GM12878 (cell line): ENCODE data around the gene MBD3L5. TPM values are rescaled to one million over a fixed set of nuclear protein-coding genes. Genes with fewer than 3 reads are reported as not detected.
A peak's percentile ranks its signal among the peaks of the same experiment; 100 is the strongest.

ENCODE experiments used
- ATAC-seq: fragments of 200-7000 bp; cut with Tn5 transposase; 3 replicates; pipeline ENCODE4 v1.9.1; 2020; ENCODE audit warnings: mild to moderate bottlenecking, moderate library complexity
- BruUV-seq: library from RNA; stranded (reverse); fragments of 400-500 nt; replicated peaks from 2 replicates; lab custom pipeline; 2021; lab: Mats Ljungman, UMichigan
- CTCF ChIA-PET: fragments of 300-600 bp; sonication (Branson Sonifier 250); formaldehyde crosslinking; extraction: SDS; loops from one replicate; lab custom pipeline; 2021; ENCODE audit warnings: inconsistent platforms; lab: Yijun Ruan, JAX
- POLR2A ChIA-PET: fragments of 350-600 bp; formaldehyde crosslinking; extraction: SDS; loops from one replicate; lab custom pipeline; 2021; ENCODE audit warnings: inconsistent platforms; lab: Charles Lee
- RAD21 ChIA-PET: fragments of 300-600 bp; sonication (Branson Sonifier 250); formaldehyde crosslinking; loops from one replicate; lab custom pipeline; 2023; ENCODE audit warnings: antibody characterized with exemption; ENCODE audit not compliant: unreplicated experiment; lab: Charles Lee
- SMC1A ChIA-PET: fragments of 300-600 bp; sonication (Branson Sonifier 250); formaldehyde crosslinking; loops from one replicate; lab custom pipeline; 2023; ENCODE audit not compliant: unreplicated experiment, uncharacterized antibody; lab: Charles Lee
- DNase-seq: peaks from one replicate; pipeline ENCODE4 v3.0.0-alpha.2; 2011; ENCODE audit warnings: low read depth, low spot score
- FAIRE-seq: peaks from 3 replicates; lab custom pipeline; 2011; peaks lifted over from hg19 to GRCh38; lab: Jason Lieb, UNC
- H2AFZ ChIP-seq: 2 replicates; pipeline ENCODE4 v1.6.0; 2011; ENCODE audit warnings: low read depth, low read length, control low read depth; ENCODE audit not compliant: control insufficient read depth
- H3K27ac ChIP-seq: 2 replicates; pipeline ENCODE4 v1.5.1; 2011; ENCODE audit warnings: control low read depth; ENCODE audit not compliant: control insufficient read depth, insufficient read depth
- H3K27me3 ChIP-seq, 2 experiments: replicated peaks in 1 of 2; 2 replicates each; pipeline versions ENCODE4 v1.6.0 to v1.6.1; 2011; ENCODE audit warnings: low read length in 1 of 2; ENCODE audit not compliant: control insufficient read depth in 2 of 2, insufficient read depth in 2 of 2
- H3K36me3 ChIP-seq, 2 experiments: 2 replicates each; pipeline ENCODE4 v1.5.1; 2011; ENCODE audit warnings: low read length in 1 of 2; ENCODE audit not compliant: control insufficient read depth in 2 of 2, insufficient read depth in 2 of 2
- H3K4me1 ChIP-seq: 2 replicates; pipeline ENCODE4 v1.6.1; 2011; ENCODE audit warnings: mild to moderate bottlenecking, low read length, moderate library complexity, mixed read lengths; ENCODE audit not compliant: control insufficient read depth, insufficient read depth
- H3K4me2 ChIP-seq: 2 replicates; pipeline ENCODE4 v1.6.0; 2011; ENCODE audit warnings: control low read depth; ENCODE audit not compliant: control insufficient read depth, insufficient read depth
- H3K4me3 ChIP-seq: fragments of 200-600 bp; sonication (generic); 2 replicates; pipeline ENCODE4 v1.5.1; 2016
- H3K79me2 ChIP-seq: 2 replicates; pipeline ENCODE4 v1.6.0; 2011; ENCODE audit warnings: low read length; ENCODE audit not compliant: control insufficient read depth, insufficient read depth
- H3K9ac ChIP-seq: 2 replicates; pipeline ENCODE4 v1.8.0; 2011; ENCODE audit warnings: low read length, control low read depth, mixed read lengths; ENCODE audit not compliant: control insufficient read depth, insufficient read depth
- H3K9me3 ChIP-seq: replicated peaks from 3 replicates; pipeline ENCODE4 v1.5.1; 2011; ENCODE audit warnings: mild to moderate bottlenecking, low read length; ENCODE audit not compliant: control insufficient read depth, insufficient read depth
- H4K20me1 ChIP-seq: 2 replicates; pipeline ENCODE4 v1.6.0; 2011; ENCODE audit not compliant: control insufficient read depth, insufficient read depth
- ASH2L ChIP-seq: fragments of 300-600, 200-600 bp; sonication (generic); IDR thresholded peaks from 2 replicates; pipeline ENCODE4 v1.6.1; 2017; ENCODE audit warnings: low read depth, mild to moderate bottlenecking, borderline replicate concordance
- BCL11A ChIP-seq: IDR thresholded peaks from 2 replicates; pipeline ENCODE4 v1.6.1; 2011; ENCODE audit warnings: low read depth, low read length
- CREM ChIP-seq: IDR thresholded peaks from 2 replicates; pipeline ENCODE4 v1.6.1; 2014; ENCODE audit warnings: antibody characterized with exemption, low read depth
- JUNB ChIP-seq: IDR thresholded peaks from 2 replicates; pipeline ENCODE4 v1.6.1; 2016; ENCODE audit warnings: antibody characterized with exemption, mild to moderate bottlenecking
- MTA2 ChIP-seq: fragments of 450-650 bp; IDR thresholded peaks from 2 replicates; pipeline ENCODE4 v1.6.1; 2016; ENCODE audit warnings: low read depth, mild to moderate bottlenecking, moderate library complexity
- MXI1 ChIP-seq: fragments of 150-350 bp; IDR thresholded peaks from 2 replicates; pipeline ENCODE4 v1.6.1; 2011; ENCODE audit warnings: low read depth, mild to moderate bottlenecking, inconsistent platforms, low read length, improper control_type of control experiment
- NR2C1 ChIP-seq: fragments of 450-650 bp; IDR thresholded peaks from 2 replicates; pipeline ENCODE4 v1.6.1; 2017; ENCODE audit warnings: antibody characterized with exemption, mild to moderate bottlenecking, moderate library complexity
- PAX5 ChIP-seq: IDR thresholded peaks from 2 replicates; pipeline ENCODE4 v1.6.1; 2011; ENCODE audit warnings: low read depth, low read length, borderline replicate concordance
- RELB ChIP-seq: fragments of 450-650 bp; IDR thresholded peaks from 2 replicates; pipeline ENCODE4 v1.6.1; 2017; ENCODE audit warnings: low read depth, mild to moderate bottlenecking, moderate library complexity
- SMAD5 ChIP-seq: IDR thresholded peaks from 2 replicates; pipeline ENCODE4 v1.6.1; 2016; ENCODE audit warnings: antibody characterized with exemption, low read depth
- SREBF2 ChIP-seq: IDR thresholded peaks from 2 replicates; pipeline ENCODE4 v1.6.1; 2012; ENCODE audit warnings: mild to moderate bottlenecking, low read length
- USF2 ChIP-seq: IDR thresholded peaks from 2 replicates; pipeline ENCODE4 v1.6.1; 2011; ENCODE audit warnings: low read depth, low read length, improper control_type of control experiment, borderline replicate concordance
- ZBTB40 ChIP-seq: fragments of 450-650 bp; IDR thresholded peaks from 2 replicates; pipeline ENCODE4 v1.6.1; 2016; ENCODE audit warnings: mild to moderate bottlenecking, moderate library complexity, borderline replicate concordance
- ZNF592 ChIP-seq: fragments of 450-650 bp; IDR thresholded peaks from 2 replicates; pipeline ENCODE4 v1.6.1; 2017; ENCODE audit warnings: mild to moderate bottlenecking, moderate library complexity
- ZNF622 ChIP-seq: fragments of 450-650 bp; IDR thresholded peaks from 2 replicates; pipeline ENCODE4 v1.6.1; 2017; ENCODE audit warnings: mild to moderate bottlenecking, inconsistent platforms
- WGBS: methylation state at CpG from one replicate; pipeline ENCODE4 v1.1.6; 2016; ENCODE audit warnings: low lambda C conversion rate; ENCODE audit not compliant: insufficient replicate concordance, insufficient coverage; ENCODE audit errors: missing lambda C conversion rate; 5-methylcytosine and 5-hydroxymethylcytosine counted together
- in situ Hi-C: fragments of 300-500 bp; cut with MboI; formaldehyde crosslinking; loops from 9 replicates; pipeline ENCODE4 v1.14.3; 2018; ENCODE audit warnings: mixed read lengths
- intact Hi-C: fragments of 100-400 bp; cut with micrococcal nuclease; formaldehyde crosslinking; loops from one replicate; pipeline ENCODE4 v1.14.2; 2022; ENCODE audit not compliant: unreplicated experiment
- polyA plus RNA-seq, 11 experiments: library from polyadenylated mRNA; depleted of rRNA in 4 of 11; unstranded in 6 of 11; stranded (reverse) in 5 of 11; fragments of >200 nt; fragmentation: Nextera tagmentation in 4 of 11; fragmentation: Illumina TruSeq in 1 of 11; extraction: Ambion mirVana in 4 of 11; extraction: Trizol in 1 of 11; gene quantifications; 1 replicate in 1 of 11; 2 replicates in 10 of 11; pipeline versions ENCODE4 v1.2.1 to v1.2.3, GENCODE V29; 2011 to 2016; ENCODE audit warnings: inconsistent platforms in 2 of 11, missing spikeins in 2 of 11, low read depth in 1 of 11
- total RNA-seq, 4 experiments: library from RNA; depleted of rRNA in 3 of 4; stranded (reverse); fragments of >200 nt in 3 of 4; fragmentation: Illumina TruSeq in 1 of 4; extraction: Trizol in 1 of 4; gene quantifications; 2 replicates each; pipeline versions ENCODE4 v1.2.1 to v1.2.3, GENCODE V29; 2013 to 2021

The MBD3L5 gene
- total and polyA plus RNA-seq, 10 of the 15 experiments (the other 5 are each of a cell fraction or from before 2014, with no cell fraction given) = not detected

- H4K20me1 ChIP-seq = no peaks in the 10 kb centered on the region
- ChIA-PET POLR2A (no interaction called here), CTCF (no interaction called here), RAD21 (no interaction called here), SMC1A (no interaction called here)
- no peak overlapping the region for H3K4me3 ChIP-seq
- H3K9me3 ChIP-seq = no peaks in the 10 kb centered on the region; the same call in 2 of the 3 replicates
- H2AFZ ChIP-seq = no peak overlapping the region
- ATAC-seq = peak; percentile 84
- no peak overlapping the region for H3K9ac ChIP-seq
- no peak overlapping the region for H3K27ac ChIP-seq
- no peaks in the 10 kb centered on the region for H3K27me3 ChIP-seq
- no peak overlapping the region for H3K4me2 ChIP-seq
- WGBS = 47% methylated on average over 6 of the region's 6 CpGs
- intact Hi-C loops (no loop called here), in situ Hi-C loops (no loop called here)
- H3K4me1 ChIP-seq = no peaks in the 10 kb centered on the region; the same call in 1 of the 2 replicates
- BruUV-seq = no TSS peak
- no peaks in the 10 kb centered on the region for H3K79me2 ChIP-seq
- DNase-seq = no peak
- no peaks in the 10 kb centered on the region for H3K36me3 ChIP-seq
- FAIRE-seq = no peak
- no peak for TF ChIP-seq PAX5
- no peak for TF ChIP-seq ZBTB40
- TF ChIP-seq MXI1 = no peak
- no peak for TF ChIP-seq ASH2L
- peak; percentile 70 for TF ChIP-seq MTA2
- TF ChIP-seq SREBF2 = no peak
- TF ChIP-seq NR2C1 = no peak
- TF ChIP-seq RELB = peak; percentile 42; the same call in 1 of the 2 replicates
- no peak for TF ChIP-seq CREM
- no peak for TF ChIP-seq JUNB
- TF ChIP-seq USF2 = no peak
- no peak for TF ChIP-seq SMAD5
- 0 out of 2 replicates have a peak, but pooled peaks have one; percentile 30 for TF ChIP-seq ZNF592
- TF ChIP-seq ZNF622 = no peak
- TF ChIP-seq BCL11A = no peak
Measured at GRCh38 chr19:7018828-7019227, 11.6 kb upstream of the MBD3L5 start.
